Right atrium auricular region (tissue), 2 donors: ENCODE results near the gene CCDC188. TPM values are rescaled to one million over a fixed set of nuclear protein-coding genes. Genes with fewer than 3 reads are reported as not detected.

Source experiments
- DNase-seq: peaks from one replicate; pipeline ENCODE4 v3.0.0-alpha.2; 2019; ENCODE audit warnings: low spot score
- H3K27ac ChIP-seq, 2 donors: fragments of 200-600 bp; sonication (generic); 1 replicate in 1 of 2; 2 replicates in 1 of 2; pipeline ENCODE4 v1.5.1; 2016 to 2019
- H3K27me3 ChIP-seq, 2 donors: fragments of 200-600 bp; sonication (generic); one replicate each; pipeline versions ENCODE4 v1.5.1 to v1.6.0; 2017 to 2019
- H3K36me3 ChIP-seq: fragments of 200-600 bp; sonication (generic); one replicate; pipeline ENCODE4 v1.5.1; 2016
- H3K4me1 ChIP-seq, 2 donors: fragments of 200-600 bp; sonication (generic); one replicate each; pipeline versions ENCODE4 v1.5.1 to v1.6.0; 2017 to 2019
- H3K4me3 ChIP-seq, 2 donors: fragments of 200-600 bp; sonication (generic); 1 replicate in 1 of 2; 2 replicates in 1 of 2; pipeline ENCODE4 v1.5.1; 2017 to 2019; ENCODE audit warnings: mild to moderate bottlenecking in 1 of 2, moderate library complexity in 1 of 2
- H3K9me3 ChIP-seq, 2 donors: fragments of 200-600 bp; sonication (generic); one replicate each; pipeline ENCODE4 v1.5.1; 2019
- CTCF ChIP-seq, 2 donors: fragments of 200-600 bp; sonication (generic); IDR thresholded peaks; one replicate each; pipeline ENCODE4 v1.5.1; 2019; ENCODE audit warnings: antibody characterized with exemption in 2 of 2
- total RNA-seq, 2 donors: library from RNA; depleted of rRNA; stranded (reverse); fragments of >200 nt; gene quantifications; one replicate each; pipeline ENCODE4 v1.1.0, GENCODE V29; 2016

The CCDC188 gene
- total RNA-seq, 2 donors from 2014 or later: 0.43 TPM; not detected in 1

DNA sequence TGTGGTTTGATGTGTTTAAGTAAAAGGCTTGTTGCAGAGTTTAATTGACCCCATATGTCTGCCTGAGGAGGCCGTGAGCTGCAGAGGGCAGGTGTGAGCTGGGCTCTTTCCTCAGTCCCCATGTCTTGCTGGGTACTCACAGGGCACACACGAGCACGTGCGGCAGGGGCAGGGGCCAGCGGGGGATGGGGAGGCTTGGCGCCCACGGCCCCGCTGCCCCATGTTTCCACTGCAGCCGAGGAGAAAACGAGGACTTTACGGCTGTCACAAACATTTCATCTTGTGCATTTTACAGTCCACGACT is 24.7 kb upstream of the CCDC188 start:
- Histone ChIP-seq H3K9me3 (no peaks in the 10 kb centered on the region), H3K4me1 (no peaks in the 10 kb centered on the region), H3K36me3 (no peaks in the 10 kb centered on the region), H3K27me3 (no peaks in the 10 kb centered on the region), H3K27ac (no peak overlapping the region), H3K4me3 (no peak overlapping the region)
- no peak for TF ChIP-seq CTCF (IDR thresholded peaks at IDR 0.05)
- DNase-seq: no peak

GRCh38 chr22:20174785-20175596 is 24.1 kb upstream of the CCDC188 start:
- no peak for DNase-seq
- Histone ChIP-seq H3K4me1 (no peaks in the 10 kb centered on the region), H3K4me3 (no peak overlapping the region), H3K27me3 (no peaks in the 10 kb centered on the region), H3K27ac (no peak overlapping the region), H3K9me3 (no peaks in the 10 kb centered on the region), H3K36me3 (no peaks in the 10 kb centered on the region)
- TF ChIP-seq CTCF (IDR thresholded peaks at IDR 0.05): peak in 1 of 2 donors; percentile 42

DNA sequence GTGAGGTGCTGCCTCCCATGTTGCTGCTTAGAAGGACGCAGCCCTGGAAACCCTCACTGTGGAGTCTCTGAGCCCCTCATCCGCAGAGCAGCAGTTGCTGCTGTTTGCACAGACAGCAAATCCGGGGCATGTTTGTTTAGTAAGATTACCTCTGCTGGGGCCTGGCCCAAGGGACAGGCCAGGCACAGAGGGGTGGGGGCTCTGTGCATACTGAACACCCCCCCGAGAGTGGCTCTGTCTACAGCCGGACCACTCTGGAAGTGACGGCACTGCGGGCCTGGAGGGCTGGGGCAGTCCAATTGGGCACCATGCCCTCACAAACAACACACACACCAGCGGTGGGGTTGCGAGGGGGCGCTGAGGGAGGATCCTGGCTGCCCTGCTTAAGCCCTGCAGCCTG is 22.9 kb upstream of the CCDC188 start:
- Histone ChIP-seq H3K27ac (no peak overlapping the region), H3K4me1 (no peaks in the 10 kb centered on the region), H3K36me3 (no peaks in the 10 kb centered on the region), H3K27me3 (no peaks in the 10 kb centered on the region), H3K4me3 (no peak overlapping the region), H3K9me3 (no peaks in the 10 kb centered on the region)
- no peak for TF ChIP-seq CTCF (IDR thresholded peaks at IDR 0.05)
- DNase-seq: no peak

DNA sequence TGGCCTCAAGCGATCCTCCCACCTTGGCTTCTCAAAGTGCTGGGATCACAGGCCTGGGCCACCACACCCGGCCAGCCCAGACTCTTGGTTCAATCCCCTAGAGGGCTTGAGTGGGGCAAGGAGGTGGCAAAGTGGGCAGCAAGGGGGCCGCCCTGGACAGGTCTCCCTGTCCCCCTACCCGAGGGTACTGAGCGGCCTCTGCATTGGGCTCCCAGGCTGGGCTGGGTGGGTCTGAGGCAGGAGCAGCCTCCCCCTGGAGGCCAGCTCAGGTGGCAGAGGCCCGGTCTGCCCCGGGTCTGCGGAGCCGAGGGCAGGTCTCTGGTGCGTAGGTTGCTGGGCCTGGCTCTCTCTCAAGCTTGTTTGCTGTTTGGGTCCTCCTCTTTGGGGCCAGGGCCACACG is 22.4 kb upstream of the CCDC188 start:
- Histone ChIP-seq H3K36me3 (no peaks in the 10 kb centered on the region), H3K9me3 (no peaks in the 10 kb centered on the region), H3K4me3 (no peak overlapping the region), H3K27me3 (no peaks in the 10 kb centered on the region), H3K27ac (no peak overlapping the region), H3K4me1 (no peaks in the 10 kb centered on the region)
- no peak for DNase-seq
- no peak for TF ChIP-seq CTCF (IDR thresholded peaks at IDR 0.05)

GRCh38 chr22:20172141-20172613 is 21.3 kb upstream of the CCDC188 start:
- Histone ChIP-seq H3K27me3 (no peaks in the 10 kb centered on the region), H3K4me1 (no peaks in the 10 kb centered on the region), H3K27ac (no peak overlapping the region), H3K9me3 (no peaks in the 10 kb centered on the region), H3K36me3 (no peaks in the 10 kb centered on the region), H3K4me3 (no peak overlapping the region)
- DNase-seq: no peak
- no peak for TF ChIP-seq CTCF (IDR thresholded peaks at IDR 0.05)
